NCI-H1436 (cell line): ENCODE data around the gene RFPL2.
"Not testable (repeated sequence)": the region's sequence is repeated elsewhere in the genome, so short reads cannot be mapped to it uniquely, and the experiment has no call there.

Experiments used
- DNase-seq: peaks from one replicate; lab custom pipeline; 2025; lab: John Stamatoyannopoulos, UW

Gene RFPL2

DNA sequence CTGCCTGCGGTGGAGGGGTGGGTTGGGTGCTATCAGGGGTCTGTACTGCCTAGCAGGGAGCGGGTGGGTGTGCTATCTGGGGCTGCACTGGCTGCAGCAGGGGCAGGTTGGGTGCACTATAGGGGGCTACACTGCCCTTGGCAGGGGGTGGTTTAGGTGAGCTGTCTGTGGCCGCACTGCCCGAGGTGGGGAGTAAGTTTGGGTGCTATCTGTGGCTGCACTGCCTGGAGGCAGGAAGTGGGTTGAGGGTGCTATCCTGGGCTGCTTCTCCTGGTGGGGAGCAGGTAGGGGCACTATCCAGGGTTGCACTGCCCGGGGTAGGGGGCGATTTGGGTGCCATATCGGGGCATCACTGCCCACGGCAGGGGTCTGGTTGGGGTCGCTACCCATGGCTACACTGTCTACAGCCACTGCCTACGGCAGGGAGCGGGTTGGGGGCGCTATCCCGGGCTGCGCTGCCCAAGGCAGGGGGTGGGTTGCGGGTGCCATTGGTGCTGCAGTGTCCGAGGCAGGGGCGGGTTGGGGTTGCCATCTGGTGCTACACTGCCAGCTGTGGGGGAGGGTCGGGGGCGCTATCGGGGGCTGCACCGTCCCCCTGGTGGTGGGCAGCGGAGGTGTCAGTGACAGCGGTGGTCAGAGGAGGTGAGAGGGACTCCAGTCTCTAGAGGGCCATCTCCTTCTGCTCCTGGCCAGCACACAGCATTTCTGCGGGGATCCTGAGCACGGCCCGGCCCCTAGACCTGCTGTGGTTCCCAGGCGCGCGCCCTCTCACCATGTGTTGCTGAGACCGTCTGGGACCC is 1.3 kb upstream of the RFPL2 start:
- no peak for DNase-seq

GRCh38 chr22:32204040-32204855 is 625 bp downstream of the RFPL2 start:
- DNase-seq, result no peak

DNA sequence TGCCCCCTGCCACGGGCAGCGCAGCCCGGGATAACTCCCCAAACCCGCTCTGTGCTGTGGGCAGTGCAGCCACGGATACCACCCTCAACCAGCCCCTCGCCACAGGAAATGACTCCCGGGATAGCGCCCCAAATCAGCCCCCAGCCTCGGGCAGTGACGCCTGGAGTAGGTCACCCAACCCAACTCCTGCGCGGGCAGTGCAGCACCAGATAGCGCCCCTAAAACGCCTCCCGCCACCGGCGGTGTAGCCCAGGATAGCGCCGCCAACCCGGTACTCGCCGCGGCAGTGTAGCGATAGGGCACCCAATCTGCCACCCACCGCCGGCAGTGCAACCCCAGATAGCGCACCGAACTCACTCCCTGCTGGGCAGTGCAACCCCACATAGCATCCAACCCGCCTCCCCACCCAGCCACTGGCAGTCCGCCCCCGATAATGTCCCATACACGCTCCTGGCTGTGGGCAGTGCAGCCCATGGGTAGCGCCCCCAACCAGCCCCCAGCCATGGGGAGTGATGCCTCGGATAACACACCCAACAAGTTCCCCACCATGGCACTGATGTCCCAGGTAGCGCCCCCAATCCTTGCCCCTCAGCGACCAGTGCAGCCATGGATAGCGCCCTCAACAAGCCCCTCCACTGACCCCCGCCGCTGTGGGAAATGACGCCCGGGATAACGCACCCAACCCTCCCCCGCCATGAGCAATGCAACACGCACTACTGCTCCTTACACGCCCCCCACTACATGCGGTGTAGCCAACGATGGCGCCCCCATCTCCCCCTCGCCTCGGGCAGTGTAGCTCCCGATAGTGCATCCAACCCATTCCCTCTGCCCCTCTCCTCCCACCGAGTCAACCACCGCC is 1.5 kb downstream of the RFPL2 start:
- no peak for DNase-seq

GRCh38 chr22:32202539-32203180 is 2.2 kb downstream of the RFPL2 start:
- peak; percentile 37 for DNase-seq

DNA sequence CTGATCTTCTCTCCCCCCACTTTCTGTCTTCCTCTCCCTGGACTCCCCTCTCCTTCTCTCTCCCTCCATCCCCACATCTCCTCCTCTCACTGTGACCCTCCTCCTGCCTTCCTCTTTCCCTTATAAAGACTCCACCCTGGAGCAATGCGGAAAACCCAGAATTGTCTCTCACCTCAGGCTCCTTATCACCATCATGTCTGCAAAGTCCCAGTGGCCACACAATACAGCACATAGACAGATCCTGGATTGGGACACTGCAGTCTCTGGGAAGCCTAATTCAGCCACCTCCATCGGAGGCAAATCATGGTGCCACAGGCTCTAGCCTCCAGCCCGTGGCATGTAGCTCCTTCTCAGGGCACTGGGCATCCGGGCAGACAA is 2.7 kb downstream of the RFPL2 start:
- DNase-seq, result no peak

- no peak for DNase-seq
These were observed 4.1 kb downstream of the RFPL2 start for GRCh38 chr22:32200752-32201151.

DNA sequence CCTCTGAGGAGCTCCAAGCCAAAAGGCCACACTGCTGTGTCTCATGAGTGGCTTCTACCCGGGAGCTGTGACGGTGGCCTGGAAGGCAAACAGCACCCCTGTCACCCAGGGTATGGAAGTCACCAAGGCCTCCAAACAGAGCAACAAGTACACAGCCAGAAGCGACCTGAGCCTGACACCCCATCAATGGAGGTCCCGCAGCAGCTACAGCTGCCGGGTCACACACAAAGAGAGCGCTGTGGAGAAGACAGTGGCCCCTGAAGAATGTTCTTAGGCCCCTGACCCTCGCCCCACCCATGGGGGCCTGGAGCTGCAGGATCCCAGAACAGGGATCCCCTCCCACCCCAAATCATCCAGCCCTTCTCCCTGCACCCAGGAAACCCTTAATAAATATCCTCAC is 4.9 kb downstream of the RFPL2 start:
- no peak for DNase-seq

- no peak for DNase-seq
These were observed 5.5 kb downstream of the RFPL2 start for GRCh38 chr22:32199341-32199740.

- not testable (repeated sequence) for DNase-seq
These were observed 7.2 kb downstream of the RFPL2 start for GRCh38 chr22:32197553-32198226.

GRCh38 chr22:32195900-32196299 is 9.0 kb downstream of the RFPL2 start:
- not testable (repeated sequence) for DNase-seq

GRCh38 chr22:32193346-32193745 is 11.5 kb downstream of the RFPL2 start:
- DNase-seq, result not testable (repeated sequence)

DNA sequence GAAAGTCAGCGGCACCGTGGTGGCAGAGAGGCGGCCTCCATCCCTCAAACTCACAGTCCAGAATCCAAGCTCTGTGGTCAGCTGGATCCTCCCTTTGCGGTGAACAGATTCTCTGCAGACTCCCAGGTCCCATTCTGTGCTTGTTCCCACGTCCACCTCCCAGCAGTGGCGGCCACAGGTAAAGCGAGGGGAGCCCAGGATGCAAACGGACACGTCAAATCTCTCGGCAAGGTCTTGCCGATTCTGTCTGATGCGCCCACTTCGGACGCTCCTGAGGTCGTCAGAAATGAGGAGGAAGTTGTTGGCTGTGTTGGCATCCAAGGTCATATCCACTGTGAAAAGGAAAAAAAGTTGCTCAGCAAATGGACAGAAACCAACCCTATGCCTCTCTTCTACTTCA is 13.9 kb downstream of the RFPL2 start:
- not testable (repeated sequence) for DNase-seq

- no peak for DNase-seq
These were observed 19.1 kb downstream of the RFPL2 start for GRCh38 chr22:32185821-32186220.

DNA sequence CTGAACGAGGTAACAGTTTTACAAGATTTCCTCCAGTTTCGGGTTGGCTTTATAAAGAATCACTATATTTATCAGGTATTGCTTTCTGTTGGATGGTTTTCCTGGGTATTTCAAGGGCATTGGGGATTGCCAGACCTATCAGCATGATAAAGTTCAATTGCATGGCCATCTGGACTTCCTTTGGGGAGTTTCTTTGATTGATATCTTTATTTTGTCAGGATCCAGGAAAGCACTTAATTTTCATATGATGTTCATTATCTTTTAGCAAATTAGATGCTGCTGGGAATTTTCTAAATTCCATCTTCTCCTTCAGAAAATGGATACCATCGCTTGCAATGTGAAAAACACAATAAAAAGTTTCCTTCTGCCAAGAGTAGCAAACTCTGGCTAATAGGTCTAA is 21.2 kb downstream of the RFPL2 start:
- DNase-seq, result no peak

GRCh38 chr22:32181043-32181442 is 23.8 kb downstream of the RFPL2 start:
- DNase-seq, result no peak

DNA sequence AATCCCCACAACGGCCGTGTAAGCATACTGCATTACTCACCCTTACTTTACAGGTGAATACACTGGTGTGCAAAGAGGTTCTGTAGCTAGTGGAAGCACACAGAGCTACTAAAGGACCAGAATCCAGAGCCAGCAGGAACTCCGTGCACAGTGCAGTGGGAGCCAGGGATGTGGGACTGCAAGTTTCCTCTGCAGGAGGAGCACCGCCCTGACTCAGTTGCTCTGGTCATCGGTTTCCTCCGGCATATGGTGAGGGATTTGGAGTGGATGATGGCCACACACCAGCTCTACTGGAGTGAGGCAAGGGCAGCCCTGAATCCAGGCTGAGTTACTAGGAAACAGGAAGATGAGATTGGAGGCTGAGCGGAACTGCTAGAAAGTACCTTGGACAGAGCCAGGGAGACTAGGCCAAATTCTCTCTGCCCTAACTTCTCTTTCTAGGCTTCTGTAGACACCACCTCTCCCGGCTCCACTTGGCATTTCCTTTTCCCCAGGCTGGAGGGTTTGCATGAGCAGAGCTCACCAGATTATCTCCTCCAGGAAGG is 27.6 kb downstream of the RFPL2 start:
- DNase-seq, result no peak

DNA sequence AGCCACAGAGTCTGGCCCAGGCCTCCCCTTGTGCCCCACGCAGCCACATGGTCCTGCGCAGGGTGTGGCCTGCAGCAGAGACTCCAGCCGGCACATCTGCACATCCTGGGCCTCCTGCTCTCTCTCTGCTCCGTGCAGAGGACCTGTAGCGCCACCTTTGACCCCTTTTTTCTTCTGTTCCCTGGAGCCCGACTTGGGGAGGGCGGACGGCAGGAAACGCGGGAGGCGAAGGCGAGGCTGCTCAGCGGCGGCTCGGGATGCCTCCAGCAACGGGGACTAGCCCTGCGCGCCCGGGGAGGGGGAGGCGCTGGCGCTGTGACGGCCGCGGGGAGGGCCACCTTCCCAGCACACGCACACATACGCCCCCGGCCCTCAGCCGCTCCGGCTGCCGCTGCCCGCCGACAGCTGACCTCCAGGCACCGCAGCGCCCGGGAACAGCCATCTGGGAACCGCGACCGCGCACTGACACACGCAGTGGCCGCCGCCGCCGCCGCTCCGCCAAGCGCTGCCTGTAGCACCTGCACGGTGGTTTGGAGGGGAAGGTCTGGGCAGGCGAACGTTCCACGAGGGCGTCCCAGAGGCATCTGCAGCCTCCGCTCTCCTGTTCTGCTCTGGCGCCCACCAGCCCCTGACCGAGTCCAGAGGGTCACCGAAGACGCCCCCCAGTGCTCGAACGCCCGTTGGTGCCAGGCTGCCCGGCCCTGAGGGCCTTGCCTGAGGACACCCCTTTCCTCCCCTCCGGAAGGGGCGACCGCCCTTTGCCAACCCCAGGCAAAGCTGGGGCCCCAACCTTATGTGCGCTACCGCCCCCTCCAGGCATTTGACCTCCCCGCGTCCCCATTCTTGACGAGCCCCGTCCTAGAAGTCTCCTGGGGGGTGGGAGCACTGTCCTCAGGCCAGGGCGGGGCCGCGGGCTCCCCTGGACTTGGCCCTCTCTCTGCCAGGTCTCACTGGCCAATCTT is 28.9 kb downstream of the RFPL2 start:
- DNase-seq, result no peak

DNA sequence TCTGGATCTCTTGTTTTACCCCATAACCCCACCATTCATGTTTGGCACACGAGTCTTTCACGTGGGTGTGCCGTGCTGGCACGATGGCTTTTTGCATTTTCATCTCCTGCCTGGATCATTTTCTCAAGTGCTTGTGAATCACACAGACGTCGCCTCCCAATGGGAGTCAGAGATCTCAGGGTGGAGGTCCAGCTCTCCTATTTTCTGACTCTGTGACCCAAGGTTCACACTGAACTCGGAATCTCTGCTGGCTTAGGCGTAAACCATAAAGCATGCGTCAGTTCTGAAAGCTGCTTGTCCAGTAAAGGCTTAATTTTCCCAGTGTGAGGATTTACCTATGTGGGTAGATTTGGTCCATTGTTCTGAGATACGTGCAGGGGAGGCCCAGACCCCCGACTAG is 29.8 kb downstream of the RFPL2 start:
- no peak for DNase-seq

DNA sequence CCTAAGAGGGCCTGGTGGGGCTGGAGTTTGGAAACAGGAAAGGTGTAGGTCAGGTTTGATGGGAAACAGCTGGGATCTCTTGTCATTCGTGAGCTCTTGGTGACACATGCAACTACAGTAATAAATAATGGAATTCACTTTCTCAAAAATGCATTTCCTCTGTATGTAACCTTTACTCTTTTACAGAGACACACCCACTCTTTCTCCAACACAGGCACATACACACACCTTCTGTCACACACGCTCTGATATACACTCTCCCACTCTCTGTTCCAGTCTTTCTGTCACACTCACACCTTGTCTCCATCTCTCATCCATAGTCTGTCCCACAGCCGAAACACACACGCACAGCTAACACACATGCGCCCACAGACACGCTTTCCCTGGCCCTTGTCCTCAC is 39.2 kb downstream of the RFPL2 start:
- no peak for DNase-seq
